ENCODE results near the gene NFYB. TPM values are rescaled to one million over a fixed set of nuclear protein-coding genes. Genes with fewer than 3 reads are reported as not detected.

NFYB gene
- total RNA-seq, 3 donors from 2014 or later = 16.2 to 73.9 (median 18.9) TPM

DNA sequence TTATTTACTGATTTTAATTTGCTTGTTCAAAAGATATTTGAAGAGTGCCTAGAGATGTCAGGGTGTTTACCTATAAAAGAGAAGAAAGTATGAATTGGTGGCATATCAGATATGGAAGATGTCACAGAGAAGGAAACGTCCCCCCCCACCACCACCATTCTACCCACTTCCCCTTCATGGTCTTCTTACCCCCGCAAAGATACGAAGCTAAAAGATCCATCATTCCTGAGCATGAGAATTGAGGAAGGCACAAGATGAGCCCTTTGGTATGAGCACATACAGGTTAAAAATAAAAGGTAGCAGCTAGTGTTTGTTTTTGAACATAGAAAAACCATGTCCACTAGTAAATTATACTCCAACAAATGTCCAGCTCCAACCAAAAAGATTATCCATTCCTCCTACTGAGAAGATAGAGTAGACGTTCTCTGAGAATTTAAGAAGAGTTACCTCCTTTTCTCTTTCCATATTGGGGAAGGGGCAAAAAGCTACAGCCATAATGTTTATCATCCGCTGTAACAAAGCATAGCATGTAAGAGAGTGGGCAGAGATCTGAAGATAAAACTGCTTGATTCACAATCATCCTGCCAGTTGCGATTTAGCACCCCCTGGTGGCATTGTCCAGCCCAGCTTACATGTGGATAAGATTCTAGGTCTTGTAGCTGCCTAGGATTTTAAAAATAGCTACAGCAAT, 29.1 kb downstream of the NFYB start:
- no peaks in the 10 kb centered on the region for H3K4me1 ChIP-seq (ENCODE audit: low read depth)
- H3K9me3 ChIP-seq = no peaks in the 10 kb centered on the region
- ATAC-seq = peak; percentile 88
- intact Hi-C loops (cut with DNase I, micrococcal nuclease) = loop anchor here in 1 of 2 donors (10.0 kb wide), 1 partner anchor 164 kb away; no protein-coding TSS in a partner anchor
- no peaks in the 10 kb centered on the region for H3K36me3 ChIP-seq (ENCODE audit: low read depth)
- no peak overlapping the region for H3K4me3 ChIP-seq
- TF ChIP-seq, protein P1, sequence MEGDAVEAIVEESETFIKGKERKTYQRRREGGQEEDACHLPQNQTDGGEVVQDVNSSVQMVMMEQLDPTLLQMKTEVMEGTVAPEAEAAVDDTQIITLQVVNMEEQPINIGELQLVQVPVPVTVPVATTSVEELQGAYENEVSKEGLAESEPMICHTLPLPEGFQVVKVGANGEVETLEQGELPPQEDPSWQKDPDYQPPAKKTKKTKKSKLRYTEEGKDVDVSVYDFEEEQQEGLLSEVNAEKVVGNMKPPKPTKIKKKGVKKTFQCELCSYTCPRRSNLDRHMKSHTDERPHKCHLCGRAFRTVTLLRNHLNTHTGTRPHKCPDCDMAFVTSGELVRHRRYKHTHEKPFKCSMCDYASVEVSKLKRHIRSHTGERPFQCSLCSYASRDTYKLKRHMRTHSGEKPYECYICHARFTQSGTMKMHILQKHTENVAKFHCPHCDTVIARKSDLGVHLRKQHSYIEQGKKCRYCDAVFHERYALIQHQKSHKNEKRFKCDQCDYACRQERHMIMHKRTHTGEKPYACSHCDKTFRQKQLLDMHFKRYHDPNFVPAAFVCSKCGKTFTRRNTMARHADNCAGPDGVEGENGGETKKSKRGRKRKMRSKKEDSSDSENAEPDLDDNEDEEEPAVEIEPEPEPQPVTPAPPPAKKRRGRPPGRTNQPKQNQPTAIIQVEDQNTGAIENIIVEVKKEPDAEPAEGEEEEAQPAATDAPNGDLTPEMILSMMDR (IDR thresholded peaks at IDR 0.05) = peak; percentile 70
- DNase-seq = peak; percentile 61 to 96 (median 82)

DNA sequence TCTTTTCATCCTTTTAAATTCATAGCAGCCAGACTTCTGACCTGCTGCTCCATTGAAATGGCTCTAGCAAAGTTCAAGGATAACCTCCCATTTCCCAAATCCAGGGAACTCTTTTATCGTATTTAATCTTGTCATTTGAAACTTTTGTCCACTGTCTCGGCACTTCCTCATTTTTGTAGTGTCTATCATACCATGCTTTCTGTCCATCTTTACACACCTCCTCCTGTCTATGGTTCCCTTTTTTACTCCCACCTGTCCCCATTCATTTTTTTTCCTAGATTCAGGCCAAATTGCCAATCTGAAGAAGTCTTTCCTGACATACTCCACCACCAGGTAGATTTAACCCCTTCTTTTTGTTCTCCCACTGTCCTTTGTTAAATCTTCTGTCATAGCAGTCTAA, 31.0 kb downstream of the NFYB start:
- intact Hi-C loops (cut with DNase I, micrococcal nuclease) = loop anchor here in 1 of 2 donors (10.0 kb wide), 1 partner anchor 162 kb away; no protein-coding TSS in a partner anchor
- Histone ChIP-seq H3K4me1 (ENCODE audit: low read depth) (no peaks in the 10 kb centered on the region), H3K9me3 (no peaks in the 10 kb centered on the region), H3K36me3 (ENCODE audit: low read depth) (no peaks in the 10 kb centered on the region), H3K4me3 (no peak overlapping the region)
- DNase-seq (no peak), ATAC-seq (no peak)
- TF ChIP-seq, protein P1 (IDR thresholded peaks at IDR 0.05) = no peak

DNA sequence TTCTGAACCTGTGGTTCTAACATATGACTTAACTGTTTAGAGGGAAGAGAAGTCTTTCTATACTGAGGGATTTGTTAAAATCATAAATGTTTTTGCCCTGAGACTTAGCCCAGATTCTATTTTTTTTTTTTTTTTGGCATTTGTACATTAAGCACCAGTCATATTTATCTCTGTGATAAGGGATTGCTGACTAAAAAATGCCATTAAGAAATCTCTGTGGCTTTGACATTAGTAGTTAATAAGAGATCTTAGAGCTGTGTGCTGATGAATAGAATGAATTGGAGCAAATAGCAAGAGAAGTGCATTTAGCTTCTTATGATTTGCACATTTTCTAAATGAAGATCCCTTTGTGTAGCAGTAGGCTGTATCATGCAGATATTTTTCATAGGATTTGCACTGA, 32.5 kb downstream of the NFYB start:
- no peak overlapping the region for H3K4me3 ChIP-seq
- ATAC-seq (no peak), DNase-seq (no peak)
- intact Hi-C loops (cut with DNase I, micrococcal nuclease) = loop anchor here in 1 of 2 donors (10.0 kb wide), 1 partner anchor 161 kb away; no protein-coding TSS in a partner anchor
- no peaks in the 10 kb centered on the region for H3K4me1 ChIP-seq (ENCODE audit: low read depth)
- no peaks in the 10 kb centered on the region for H3K36me3 ChIP-seq (ENCODE audit: low read depth)
- TF ChIP-seq, protein P1 (IDR thresholded peaks at IDR 0.05) = no peak
- no peaks in the 10 kb centered on the region for H3K9me3 ChIP-seq

DNA sequence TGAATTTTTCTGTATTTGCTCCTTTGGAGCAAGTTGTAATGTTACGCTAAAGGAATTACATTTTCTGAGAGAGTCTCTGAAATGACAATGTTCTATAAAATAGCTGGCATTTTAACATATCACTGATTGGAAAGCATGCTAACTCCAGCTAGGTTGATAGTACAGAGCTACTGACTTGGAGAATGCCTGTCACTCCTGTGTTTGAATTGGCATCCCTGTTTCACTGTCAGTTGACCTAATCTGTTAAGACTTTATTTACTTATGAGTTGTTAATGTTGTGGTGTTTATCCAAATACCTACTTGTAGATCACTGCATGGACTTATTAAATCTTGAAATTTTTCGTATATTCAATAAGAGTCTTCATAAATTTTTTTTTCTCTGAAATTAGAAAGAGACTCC, 40.1 kb downstream of the NFYB start:
- DNase-seq = no peak
- intact Hi-C loops (cut with DNase I, micrococcal nuclease) = no loop called here
- TF ChIP-seq, protein P1 (IDR thresholded peaks at IDR 0.05) = no peak
- Histone ChIP-seq H3K4me1 (ENCODE audit: low read depth) (no peaks in the 10 kb centered on the region), H3K4me3 (no peak overlapping the region), H3K36me3 (ENCODE audit: low read depth) (no peaks in the 10 kb centered on the region), H3K9me3 (no peaks in the 10 kb centered on the region)
- no peak for ATAC-seq

DNA sequence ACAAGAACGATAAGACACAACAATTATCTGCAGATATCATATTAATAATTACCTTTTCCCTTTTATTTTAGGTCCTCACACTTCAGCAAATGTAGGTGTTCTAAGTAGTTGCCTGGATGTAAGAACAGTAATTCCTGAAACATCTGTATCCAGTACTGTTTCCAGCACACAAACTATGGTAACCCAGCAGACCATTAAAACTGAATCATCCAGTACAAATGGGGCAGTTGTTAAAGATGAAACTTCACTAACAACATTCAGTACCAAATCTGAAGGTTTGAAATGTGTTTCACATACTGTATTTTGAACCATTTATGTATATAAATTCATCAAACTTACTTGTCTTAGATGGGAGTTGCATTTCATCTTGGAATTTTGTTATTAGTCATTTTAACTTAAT, 42.7 kb downstream of the NFYB start:
- intact Hi-C loops (cut with DNase I, micrococcal nuclease) = no loop called here
- H3K4me1 ChIP-seq (ENCODE audit: low read depth) = no peaks in the 10 kb centered on the region
- ATAC-seq = no peak

More for the DNA sequence above, 42.7 kb downstream of the NFYB start:
- TF ChIP-seq, protein P1 (IDR thresholded peaks at IDR 0.05) = no peak
- Histone ChIP-seq H3K36me3 (ENCODE audit: low read depth) (no peaks in the 10 kb centered on the region), H3K9me3 (no peaks in the 10 kb centered on the region), H3K4me3 (no peak overlapping the region)
- no peak for DNase-seq
